ENCODE results near the gene FAM180A.
A peak's percentile ranks its signal among the peaks of the same experiment; 100 is the strongest.
"Not testable (repeated sequence)": the region's sequence is repeated elsewhere in the genome, so short reads cannot be mapped to it uniquely, and the experiment has no call there.

Gene FAM180A

DNA sequence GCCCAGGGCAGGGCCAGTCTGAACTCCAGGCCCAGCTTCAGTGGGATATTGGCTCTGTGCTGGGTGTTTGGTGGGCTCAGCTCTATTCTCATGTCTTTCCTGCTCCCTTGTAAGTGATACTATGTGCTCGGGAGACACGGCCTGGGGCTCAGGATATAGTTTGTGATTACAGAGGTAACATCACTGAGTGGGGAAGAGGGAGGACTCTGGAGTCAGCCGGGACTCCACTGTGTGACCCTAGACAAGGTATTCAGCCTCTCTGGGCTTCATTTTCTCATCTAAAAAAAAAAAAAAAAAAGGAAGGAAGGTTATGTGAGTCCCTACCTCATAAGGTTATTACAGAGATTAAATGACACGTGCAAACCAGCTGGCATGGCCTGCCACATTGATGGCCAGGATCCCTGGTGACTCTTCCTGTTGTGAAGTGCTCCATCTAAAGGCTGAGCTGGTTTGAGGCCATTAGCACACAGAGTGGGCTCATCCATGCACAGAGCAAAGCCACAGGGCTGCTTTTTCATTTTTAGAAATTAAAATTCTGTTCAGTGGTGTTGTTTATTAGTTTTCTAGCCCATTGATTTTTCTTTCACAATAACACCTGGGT is 36.3 kb downstream of the FAM180A start:
- no peak for DNase-seq

DNA sequence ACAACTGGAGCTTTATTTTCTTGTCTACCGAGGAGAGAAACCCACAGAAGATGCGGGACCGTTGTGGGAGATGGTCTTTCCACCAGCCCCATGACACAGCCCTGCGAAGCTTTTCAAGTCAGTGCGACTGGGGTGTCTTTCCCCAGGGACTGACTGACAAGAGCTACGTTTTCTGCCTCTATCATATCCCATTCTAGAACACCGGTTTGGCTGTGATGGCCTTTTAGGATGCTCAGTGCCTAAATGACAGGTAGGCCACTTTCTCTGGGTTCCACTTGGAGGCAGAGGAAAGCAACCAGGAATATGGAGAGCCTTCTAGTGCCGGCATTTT is 37.5 kb downstream of the FAM180A start:
- no peak for DNase-seq

DNA sequence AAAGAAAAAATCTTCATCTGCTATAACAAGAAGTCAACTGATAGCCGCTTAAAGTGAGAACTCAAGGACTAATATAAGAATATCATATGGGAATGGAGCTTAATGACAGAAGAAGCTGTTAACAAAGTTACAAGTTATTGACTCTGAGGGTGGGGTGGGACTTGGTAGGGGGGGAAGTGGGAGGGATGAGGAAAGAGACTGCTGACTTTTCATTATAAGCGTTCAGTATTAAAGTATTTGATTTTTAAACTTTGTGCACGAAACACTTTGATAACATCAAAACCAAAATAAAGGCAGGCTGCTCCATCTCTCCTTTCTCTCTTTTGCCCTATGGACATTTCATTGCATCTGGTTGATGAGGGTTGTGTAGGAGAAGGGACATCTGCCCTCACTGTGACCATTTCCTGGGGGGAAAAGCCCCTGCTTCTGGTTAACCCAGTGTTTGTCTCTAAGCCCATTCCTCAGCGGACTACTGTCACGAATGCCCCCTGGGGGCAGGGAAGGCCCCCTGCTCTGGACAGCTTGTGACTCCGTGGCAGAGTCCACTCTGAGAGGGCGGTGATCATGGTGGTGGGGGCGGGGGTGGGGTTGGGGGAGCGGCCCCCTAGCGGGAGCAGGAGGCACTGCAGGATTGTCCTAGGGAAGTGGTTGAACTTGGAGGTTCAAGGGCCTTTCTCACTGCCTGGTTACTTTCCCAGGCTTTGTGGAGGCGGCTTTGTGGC is 38.0 kb downstream of the FAM180A start:
- DNase-seq, result peak; percentile 36

DNA sequence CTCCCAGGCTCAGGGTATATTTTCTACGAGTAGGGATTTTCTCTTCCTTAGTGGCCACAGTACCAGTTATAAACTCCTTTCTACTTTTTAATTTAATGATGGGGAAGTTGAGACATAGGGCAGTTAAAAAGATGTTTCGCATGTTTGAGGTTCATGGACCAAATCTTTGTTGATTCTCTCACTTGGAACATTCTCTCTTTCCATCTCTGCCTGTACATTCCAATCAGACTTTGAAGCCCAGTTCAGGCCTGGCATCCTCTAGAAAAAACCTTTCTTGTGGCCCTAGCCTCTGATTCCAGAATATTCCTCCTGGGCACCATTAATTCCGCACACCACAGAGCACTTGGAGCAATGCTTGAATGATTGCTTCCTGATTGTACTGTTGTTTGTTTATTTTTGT is 39.1 kb downstream of the FAM180A start:
- no peak for DNase-seq

DNA sequence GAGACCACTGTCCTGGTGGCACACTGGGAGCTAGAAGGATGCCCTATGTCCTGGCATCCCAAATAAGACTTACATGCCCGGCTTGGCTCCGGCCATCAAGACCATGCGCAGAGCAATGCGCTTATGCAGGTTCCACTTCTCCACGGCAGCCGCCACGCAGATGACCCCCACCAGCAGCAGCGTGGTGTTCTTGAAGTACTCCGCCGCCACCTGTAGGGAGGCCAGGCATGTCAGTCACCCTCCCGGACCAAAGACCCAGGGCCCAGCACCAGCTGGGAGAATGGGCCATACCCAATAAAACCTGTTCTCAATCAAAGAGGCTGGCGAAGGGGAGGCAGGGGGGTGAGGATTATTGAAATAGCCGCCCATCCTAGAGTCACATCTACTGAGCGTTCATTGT is 40.6 kb downstream of the FAM180A start:
- no peak for DNase-seq

DNA sequence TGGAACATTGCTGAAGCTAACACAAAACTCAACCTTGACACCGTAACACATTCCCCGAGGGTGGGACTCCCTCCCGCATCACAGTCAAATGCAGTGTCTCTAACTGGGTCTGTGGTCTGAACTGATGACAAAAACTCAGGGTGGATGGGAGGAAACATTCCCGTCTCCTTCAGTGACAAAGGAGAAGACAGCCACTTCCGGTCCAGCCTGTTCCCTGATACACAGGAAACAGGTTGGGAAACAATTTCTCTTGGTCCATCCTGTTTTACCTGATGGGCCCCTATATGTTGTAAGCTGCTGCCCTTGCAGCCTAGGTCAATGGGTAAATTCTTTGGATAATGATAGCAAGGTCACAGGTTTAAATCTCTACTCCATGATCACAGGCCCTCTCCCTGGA is 41.0 kb downstream of the FAM180A start:
- DNase-seq, result no peak

DNA sequence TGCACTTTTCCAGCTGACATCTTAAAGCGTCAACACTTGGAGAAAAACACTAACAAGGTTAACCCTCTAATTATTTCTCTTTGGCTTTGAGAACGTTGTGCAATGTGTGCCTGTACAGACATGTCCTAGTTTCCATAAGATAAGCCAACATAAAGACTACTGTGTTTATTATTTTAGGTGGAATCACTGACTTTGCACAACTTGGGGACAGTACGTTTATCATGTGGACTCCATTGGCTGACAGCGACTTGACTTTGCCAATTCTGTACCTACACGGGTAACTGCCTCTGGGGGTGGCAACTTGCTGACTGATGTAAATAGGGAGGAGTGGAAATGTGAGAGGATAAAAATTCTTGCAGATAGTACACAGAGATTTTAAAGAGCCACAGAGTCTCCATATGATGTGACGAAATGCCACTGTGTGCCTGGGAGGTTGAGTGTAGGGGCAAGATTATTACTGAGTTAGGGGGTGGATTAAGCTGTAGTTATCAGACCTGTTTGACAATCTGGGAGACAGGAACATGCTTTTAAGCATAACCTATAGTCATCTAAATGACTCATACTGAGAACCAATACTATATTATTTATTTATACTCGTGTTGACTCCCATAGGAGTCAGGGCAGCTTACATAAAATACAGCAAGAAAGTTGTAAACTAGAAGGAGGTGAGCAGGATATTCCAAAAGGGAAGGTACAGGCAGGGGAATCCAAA is 41.6 kb downstream of the FAM180A start:
- no peak for DNase-seq

DNA sequence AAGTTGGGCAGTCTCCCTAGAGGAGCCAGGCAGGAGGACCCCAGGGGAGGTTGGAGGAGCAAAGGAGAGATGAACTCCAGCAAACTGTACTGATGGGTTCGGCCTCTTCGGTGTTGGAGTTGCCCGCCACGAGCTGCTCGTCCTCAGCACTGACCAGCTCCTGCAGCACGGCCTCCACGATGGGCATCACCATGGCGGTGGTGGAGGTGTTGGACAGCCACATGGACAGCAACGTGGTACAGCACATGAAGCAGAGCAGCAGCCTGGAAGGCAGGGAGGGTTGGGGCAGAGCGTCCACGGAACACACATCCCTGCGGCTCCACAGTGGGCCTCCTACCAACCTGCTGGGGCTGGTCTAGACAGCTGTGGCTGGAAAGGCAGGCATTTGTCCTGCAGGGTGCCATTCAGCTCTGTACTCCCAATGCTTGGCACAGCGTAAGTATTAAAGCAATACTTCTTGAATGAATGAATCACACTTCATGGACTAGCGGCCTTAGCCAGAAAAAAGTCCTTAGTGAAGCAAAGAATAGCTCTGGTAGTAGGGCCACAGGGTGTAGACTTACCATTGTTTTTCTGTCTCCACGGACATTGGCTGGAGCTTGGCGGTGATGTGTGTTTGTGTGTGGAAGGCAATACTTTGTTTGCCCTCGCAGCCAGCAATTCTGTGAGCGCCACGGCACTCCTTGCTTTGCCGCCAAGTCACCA is 42.4 kb downstream of the FAM180A start:
- no peak for DNase-seq

DNA sequence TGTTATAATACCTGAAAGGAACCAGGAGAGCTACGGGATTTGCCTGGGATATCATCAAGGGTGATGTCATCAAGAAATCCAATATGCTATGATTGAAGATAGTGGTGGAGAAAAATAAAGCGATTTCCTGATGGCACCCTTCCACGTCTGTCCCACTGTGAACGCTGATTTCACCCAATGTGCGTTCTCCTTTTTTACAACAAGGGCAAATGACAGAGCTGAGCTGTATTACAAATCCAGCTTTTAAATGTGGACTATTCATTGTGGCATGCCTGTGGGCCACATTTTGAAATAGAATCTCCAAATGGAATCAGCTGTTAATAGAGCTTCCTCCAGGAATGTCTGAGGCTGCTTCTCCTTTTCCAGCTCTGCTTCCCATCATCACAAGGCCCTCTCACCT is 43.9 kb downstream of the FAM180A start:
- no peak for DNase-seq

DNA sequence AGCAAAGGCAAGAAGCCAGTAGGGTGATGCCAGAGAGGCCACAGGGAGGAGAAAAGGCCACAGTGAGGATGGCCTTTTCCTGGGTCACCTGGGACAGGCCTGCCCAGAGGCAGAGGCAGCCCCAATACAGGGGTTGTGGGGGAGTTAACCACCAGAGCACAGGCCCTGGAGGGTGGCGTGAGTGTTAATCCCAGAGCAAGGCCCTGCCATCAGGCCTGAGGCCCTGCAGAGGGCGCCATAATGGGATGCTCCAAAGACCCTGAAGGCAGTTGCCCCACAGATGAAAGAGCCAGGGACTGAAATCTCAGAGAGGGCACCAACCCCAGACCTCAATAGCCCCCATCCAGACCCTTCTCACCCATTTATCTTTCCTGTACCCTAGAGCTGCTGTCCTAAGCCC is 44.5 kb downstream of the FAM180A start:
- peak; percentile 5 for DNase-seq

DNA sequence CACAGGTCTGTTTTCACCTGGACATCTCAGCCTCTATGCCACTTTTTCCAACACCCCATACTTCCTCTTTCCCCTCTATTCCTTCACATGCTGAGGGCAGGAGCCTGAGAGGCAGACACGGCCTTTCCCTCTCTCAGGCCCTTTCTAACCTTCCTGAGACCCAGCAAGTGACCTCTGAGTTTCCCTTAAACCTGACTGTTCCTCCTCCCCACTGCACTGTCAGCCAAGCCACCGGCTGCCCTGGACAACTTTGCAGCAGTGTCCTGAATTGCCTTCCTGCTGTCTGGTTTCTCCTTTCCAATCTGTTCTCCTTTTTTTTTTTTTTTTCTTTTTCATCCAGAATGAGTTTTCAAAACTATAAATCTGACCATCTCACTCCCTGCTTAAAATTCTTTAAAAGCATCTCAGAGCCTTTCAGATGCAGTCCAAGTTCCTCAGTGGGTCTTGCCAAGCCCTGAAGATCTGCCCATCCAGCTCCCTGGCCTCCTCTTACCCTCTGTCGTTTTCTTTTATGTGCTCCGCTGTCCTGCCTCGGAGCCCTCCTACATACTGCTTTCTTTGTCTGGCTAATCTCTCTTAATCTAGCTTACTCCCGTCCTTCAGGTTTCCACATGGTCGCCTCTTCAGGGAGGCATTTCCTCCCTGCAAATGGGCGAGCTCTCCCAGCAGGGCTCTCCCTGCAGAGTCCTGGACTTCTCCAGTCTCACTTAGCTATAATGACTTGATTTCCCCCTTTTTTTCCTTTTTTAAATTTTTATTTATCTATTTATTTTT is 51.1 kb downstream of the FAM180A start:
- DNase-seq, result no peak

DNA sequence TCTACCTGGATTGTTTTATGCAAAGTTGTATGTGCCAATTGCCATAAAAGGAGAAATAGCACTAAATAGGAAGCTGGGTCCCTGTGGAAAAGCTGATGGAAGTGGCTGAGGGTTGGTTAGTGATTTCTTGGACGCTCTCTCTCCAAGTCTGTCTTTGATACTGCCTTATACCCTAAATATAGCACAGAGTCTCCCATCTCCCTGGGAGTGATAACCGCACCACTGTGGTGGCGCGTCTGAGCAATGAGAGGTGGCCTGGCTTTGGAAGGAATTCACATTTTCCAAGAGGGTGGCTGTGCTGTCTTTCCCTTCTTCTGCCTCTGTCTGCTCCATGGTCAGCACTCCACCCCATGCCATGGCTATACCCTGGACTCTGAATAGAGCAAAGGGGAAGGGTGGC is 55.1 kb downstream of the FAM180A start:
- DNase-seq, result no peak

DNA sequence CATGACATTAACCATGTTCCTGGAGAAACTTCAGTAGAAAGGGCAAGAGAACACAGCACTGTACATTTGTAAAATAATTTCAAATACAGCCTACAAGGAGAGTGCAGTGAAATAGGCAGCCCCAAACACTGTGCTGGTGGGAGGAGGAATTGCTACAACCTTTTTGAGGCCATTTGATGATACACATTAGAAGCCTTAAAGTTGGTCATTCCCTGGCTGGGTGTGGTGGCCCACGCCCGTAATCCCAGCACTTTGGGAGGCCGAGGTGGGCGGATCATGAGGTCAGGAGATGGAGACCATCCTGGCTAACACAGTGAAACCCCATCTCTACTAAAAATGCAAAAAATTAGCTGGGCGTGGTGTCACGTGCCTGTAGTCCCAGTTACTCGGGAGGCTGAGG is 56.0 kb downstream of the FAM180A start:
- not testable (repeated sequence) for DNase-seq

DNA sequence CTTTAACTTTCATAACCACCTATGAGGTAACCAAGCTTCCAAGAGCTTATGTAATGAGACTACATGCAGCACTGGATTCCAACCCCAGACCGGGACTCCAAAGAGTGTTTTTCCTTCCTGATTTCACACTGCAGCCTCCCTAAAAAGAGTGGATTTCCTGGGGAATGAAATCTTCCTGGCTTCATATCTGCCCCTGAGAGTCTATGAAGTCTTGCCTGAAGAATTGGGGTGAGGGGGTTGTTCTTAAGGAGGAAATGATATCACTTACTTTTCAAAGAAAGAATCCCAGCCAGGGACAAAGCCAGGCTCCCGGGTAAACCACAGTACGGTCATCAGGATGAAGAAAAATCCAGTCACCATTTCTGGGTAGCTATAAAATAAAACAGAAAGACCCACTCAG is 56.6 kb downstream of the FAM180A start:
- no peak for DNase-seq

DNA sequence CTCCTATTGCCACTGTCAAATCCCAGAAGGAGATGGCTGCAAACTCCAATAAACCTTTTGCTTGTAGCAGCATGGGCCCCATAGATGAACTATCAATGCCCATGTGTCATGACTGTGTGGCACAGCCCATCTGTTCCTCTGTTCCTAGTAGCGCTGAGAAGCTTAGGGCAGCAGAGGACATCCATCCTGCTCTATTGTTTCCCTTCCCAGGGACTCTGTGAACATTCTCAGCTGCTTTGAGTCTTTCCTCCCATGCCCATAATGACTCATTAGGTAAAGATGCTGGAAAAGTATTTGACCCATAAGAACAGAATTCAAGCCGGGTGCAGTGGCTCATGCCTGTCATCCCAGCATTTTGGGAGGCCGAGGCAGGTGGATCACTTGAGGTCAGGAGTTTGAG is 58.0 kb downstream of the FAM180A start:
- DNase-seq, result no peak

DNA sequence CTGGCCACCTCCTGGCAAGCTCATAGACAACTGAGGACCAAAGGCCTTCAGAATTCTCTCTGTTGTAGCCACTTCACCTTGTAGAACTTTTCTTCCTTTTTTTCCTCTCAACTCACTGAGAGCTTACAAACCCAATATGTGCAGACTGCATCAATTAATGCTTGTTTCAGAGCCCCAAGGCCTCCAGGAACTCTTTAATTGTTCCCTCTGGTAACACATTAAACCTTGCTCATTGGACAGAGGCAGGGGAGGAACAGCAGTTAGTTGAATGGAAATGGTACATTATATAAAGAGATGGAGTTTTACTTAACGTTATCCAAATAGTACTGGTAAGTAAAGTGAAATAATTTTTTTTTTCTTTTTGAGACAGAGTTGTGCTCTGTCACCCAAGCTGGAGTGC is 61.1 kb downstream of the FAM180A start:
- no peak for DNase-seq

DNA sequence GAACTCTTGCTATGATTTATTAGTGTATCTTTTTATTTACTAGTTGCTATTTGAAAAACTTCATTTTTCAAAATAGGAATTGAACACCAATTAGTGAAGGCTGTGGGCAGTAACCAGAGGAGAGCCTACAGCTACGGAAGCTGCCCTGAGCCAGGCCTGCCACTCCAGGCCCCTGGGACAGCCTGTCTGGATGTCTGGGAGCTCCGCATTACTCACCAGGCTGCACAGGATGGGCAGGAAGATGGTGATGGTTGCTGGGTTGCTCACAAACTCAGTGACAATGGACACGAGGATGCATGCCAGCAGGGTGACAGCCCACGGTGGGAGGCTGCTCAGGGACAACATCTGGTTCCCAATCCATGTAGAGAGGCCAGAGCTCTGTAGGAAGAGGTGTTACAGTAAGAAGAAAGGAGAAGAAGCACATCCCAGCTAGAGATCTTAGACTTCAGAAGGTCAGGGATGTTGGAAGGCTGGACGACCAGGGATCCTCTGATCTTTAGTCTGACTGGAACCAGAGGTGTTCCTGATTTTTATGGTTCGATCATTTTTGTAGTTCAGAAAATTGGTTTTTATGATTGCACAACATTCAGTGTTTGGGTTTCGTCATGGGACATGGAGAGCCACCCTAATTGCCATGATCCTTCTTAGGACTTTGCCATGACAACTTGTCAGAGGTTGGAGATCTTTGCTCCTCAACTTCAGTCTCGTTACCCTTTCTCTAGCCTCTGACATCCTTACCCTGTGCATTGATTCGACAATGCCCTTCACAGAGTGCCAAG is 63.1 kb downstream of the FAM180A start:
- DNase-seq, result no peak

DNA sequence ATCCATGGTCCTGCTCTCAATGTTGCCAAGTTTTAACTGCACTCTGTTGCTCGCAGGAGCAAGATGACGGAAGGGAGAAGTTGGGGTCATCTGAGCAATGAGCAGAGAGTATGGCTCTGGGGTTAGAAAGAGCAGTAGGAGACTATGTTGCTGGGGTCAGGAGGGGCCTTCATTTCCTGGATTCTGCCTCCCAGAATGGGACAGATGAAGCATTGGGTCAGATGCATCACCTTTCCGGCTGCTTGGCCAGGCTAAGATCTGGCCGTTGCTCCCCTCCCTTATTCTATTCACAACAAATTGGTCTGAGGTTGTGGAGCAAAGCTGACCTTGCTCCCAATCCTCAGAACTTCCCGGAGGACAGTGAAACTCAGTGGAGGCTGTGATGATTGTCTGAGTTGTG is 63.9 kb downstream of the FAM180A start:
- DNase-seq, result no peak

DNA sequence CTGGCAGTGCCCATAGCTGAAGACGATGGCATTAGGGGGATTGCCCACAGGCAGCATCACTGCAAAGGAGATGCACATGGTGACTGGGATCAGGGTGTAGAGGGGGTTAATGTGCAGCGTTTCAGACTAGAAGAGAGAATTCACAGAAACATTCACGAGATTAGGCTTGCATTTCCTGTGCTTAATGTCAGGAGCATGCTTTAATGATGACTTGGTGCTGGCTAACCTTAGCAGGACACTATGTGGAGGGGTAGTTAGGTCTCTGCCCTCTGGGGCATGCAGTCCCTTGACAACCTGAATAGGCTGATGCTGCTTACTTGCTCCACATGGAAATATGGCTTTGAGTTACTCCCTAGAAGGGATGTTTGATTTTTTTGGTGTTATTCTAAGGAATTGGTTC is 64.5 kb downstream of the FAM180A start:
- no peak for DNase-seq

DNA sequence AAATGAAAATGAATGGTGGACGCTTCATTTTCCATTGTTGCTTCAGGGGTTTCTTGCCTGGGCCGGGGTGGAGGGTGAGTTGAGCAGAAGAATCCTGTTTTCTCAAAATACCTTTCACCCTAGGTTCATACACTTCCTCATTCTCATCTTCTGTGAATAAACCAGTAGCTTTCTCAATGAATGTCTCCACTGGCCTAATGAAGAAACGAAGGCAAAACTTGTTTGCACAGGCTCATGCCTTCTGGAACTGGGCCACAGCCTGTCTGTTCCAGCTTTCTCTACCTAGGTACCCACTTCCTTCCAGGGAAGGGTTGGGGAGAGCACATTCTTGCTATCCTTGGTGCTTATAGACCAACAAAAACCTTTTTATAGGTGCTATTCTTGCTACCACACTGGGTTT is 65.0 kb downstream of the FAM180A start:
- DNase-seq, result no peak

DNA sequence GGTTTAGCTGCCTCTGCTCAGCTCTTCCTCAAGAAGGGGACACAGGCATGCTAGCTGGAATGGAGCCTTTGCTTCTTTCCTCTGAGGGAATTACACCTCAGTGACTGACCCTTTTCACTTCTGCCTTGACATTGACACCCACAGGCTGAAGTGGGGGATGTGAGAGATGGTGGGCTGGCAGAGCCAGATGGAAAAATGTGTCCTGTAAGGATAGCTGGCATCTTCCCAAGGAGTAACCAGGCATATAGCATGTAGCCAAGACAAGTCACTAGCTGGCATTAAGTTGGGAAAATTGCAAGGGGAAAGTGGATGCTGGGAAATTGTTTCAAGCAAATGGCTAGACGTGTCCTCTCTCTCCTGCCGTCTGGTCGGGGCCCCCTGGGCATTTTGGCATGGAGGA is 66.4 kb downstream of the FAM180A start:
- DNase-seq, result no peak

DNA sequence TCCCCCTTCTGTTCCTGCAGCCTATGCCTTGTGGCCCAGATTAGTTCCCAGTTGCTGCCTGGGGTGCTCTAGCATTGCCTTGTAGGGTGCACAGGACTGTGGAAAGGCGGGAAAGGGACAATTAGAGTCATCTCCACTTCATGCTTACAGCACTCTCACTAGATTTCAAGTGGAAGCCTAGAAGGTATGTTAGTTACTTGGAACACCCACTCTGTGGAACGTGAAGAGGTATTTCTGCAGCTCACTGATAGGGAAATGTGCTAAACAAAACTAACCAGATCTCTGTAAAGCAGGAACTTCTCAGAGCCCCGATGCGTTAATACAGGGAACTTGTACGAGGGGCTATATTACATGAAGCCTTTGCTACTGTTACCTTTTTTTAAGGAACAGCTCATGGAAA is 66.9 kb downstream of the FAM180A start:
- no peak for DNase-seq

Measured in activated CD4-positive, alpha-beta T cell treated with anti-CD3 and anti-CD28 coated beads, Interleukin-10, Interleukin-2, amounts not matched to agents 100 ng/mL and 50 ng/mL, durations not matched to agents 16 hours and 8 hours (primary cell).